HG02763 (cell line): ENCODE results near the gene ZCWPW1.
"Not testable (repeated sequence)": the region's sequence is repeated elsewhere in the genome, so short reads cannot be mapped to it uniquely, and the experiment has no call there.

ENCODE experiments used
- ATAC-seq: cut with Tn5 transposase; IDR thresholded peaks from one replicate; pipeline ENCODE4 v1.9.1; 2021; ENCODE audit warnings: mild to moderate bottlenecking, moderate library complexity; ENCODE audit not compliant: unreplicated experiment

Gene ZCWPW1

DNA sequence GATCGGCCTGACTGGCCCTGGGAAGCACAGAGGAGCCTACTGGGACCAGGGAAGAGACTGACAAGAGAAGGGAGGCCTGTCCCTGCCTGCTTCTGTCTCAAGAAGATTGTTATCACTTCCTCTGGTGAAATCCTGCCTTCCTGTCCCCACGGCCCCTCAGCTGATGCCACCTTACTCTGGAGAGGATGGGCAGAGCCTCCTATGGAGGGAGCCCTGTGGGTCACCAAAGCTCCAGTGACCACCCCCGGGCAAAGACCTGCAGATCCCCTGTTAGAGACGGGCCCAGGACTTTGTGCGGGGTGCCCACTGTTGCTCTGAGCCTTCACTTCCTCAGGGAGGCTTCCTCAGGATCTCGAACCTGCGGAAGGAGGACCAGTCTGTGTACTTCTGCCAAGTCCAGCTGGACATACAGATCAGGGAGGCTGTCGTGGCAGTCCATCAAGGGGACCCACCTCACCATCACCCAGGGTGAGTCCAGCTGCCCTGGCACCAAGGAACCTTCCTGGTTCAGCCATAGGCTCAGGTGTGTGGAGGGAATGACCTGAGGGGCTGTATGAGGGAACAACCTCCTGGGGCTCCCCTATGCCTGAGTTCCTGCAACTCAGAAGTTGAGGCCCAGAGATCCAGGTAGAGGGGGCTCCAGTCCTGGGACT is 72.0 kb downstream of the ZCWPW1 start:
- no peak for ATAC-seq

DNA sequence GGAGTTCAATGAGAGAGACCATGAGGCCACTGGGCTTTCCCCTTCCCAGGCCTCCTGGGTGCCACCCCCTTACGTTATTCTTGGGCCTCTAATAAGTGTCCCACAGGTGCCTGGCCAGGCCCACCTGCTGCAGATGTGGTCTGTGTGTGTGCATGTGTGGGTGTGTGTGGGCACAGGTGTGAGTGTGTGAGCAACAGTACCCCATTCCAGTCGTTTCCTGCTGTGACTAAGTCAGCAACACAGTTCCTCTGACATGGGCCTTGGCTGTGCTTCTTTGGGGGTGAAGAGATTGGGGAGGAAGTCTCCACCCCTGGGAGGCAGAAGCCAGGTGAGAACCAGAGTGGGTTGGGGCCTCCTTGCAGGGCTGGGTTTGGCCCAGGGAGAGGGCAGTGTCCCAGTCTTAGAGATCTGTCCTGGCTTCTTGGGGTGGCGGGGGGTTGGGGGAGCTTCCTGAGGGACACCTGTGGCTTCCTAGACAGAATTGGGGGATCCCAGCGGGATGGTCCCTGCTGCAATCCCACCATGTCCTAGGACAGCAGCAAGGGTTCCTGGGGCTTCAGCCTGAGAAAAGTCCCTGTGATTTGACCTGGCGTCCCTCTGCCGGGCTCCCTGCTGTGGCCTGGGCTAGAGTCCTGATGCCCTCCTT is 74.7 kb downstream of the ZCWPW1 start:
- no peak for ATAC-seq

DNA sequence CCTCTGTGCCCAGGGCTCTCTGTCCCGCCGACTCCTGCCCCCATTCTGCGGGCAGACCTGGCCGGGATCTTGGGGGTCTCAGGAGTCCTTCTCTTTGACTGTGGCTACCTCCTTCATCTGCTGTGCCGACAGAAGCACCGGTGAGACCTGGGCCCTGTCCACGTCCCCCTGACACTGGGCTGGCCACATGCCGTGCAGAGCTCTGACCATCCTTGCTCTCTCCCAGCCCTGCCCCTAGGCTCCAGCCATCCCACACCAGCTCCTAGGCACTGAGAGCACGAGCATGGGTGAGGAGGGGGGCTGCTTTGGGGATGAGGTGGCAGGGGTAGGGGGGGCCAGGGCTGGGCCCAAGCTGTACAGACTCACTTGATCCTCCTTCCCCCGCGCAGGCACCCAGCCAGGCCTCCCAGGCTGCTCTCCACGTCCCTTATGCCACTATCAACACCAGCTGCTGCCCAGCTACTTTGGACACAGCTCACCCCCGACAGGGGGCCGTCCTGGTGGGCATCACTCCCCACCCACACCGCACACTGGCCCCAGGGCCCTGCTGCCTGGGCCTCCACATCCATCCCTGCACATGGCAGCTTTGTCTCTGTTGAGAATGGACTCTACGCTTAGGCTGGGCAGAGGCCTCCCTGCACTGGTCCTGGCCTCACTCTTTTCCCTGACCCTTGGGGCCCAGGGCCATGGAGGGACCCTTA is 75.4 kb downstream of the ZCWPW1 start:
- no peak for ATAC-seq

DNA sequence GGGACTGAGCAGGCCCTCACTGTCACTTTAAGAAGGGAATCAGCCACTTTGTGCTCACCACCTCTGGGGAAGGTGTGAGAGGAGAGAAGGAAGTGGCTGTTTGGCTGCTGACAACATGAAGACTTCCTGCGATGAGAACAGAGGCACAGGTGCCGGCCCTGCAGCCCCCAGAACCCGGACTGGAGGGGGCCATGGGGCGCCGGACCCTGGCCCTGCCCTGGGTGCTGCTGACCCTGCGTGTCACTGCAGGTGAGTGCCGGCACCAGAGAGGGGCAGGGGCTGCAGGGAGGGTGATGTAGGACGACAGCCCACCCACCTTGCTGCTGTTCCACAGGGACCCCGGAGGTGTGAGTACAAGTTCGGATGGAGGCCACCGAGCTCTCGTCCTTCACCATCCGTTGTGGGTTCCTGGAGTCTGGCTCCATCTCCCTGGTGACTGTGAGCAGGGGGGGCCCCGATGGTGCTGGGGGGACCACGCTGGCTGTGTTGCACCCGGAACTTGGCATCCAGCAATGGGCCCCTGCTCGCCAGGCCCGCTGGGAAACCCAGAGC is 76.2 kb downstream of the ZCWPW1 start:
- not testable (repeated sequence) for ATAC-seq

DNA sequence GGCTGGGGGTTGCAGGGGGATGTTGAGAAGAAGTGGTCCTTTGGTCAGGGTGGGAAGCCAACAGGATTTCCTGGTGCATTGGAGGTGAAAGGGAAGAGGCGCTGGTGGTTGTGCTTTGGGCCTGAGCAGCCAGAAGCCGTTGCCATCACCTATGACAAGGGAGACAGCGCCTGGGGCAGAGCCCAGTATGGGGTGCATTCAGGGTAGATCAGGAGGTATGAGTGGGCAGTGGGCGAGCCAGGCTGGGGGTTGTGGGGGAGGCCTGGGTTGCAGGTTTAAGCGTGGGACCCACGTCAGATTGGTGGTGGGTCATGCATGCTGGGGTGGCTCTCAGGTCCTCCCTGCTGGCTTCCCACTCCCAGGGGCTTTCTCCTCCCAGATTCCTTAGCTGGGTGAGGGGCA is 76.8 kb downstream of the ZCWPW1 start:
- ATAC-seq: no peak
